NK-92 (cell line): ENCODE results near the gene ZNF317.
"Not testable (repeated sequence)": the region's sequence is repeated elsewhere in the genome, so short reads cannot be mapped to it uniquely, and the experiment has no call there.

ENCODE experiments used
- DNase-seq: peaks from one replicate; lab custom pipeline; 2025; ENCODE audit not compliant: unreplicated experiment; lab: John Stamatoyannopoulos, UW

Gene ZNF317

GRCh38 chr19:9171393-9171991 is 31.3 kb downstream of the ZNF317 start:
- DNase-seq = no peak

DNA sequence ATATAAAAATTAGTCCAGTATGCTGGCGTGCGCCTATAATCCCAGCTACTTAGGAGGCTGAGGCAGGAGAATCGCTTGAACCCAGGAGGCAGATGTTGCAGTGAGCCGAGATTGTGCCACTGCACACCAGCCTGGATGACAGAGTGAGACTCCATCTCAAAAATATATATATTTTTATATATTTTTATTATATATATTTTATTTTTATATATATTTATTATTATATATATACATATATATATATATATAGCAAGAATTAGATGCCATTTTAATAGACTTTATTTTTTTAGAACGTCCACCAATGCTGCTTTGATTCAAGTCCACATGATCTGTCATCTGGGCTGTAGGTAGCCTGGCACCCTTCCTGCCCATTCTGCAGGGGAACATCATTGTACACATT is 35.1 kb downstream of the ZNF317 start:
- no peak for DNase-seq

DNA sequence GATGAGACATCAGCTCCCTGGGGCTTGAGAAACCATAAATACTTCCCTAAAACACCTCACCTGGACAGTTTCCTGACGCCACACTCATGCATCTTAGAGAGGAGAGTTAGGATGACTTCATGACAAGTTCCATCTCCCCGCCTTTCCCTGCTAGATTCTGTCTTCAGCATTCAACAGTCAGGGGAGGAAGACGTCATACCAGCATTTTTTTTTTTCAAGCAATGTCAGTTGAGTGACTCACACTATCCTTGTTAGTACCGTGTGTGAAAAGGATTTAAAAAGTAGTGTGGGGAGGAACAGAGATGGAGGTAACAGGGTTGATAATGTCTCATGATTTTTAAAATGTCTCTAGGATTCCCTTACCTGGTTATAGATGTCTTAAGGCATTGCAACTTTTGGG is 38.7 kb downstream of the ZNF317 start, which contains the start of gene OR7D2:
Gene OR7D2, plus strand, starts transcription at position 79 of the 400 bp plus-strand sequence. CDS start 6,803 bp downstream, outside the sequence.
- DNase-seq = no peak

DNA sequence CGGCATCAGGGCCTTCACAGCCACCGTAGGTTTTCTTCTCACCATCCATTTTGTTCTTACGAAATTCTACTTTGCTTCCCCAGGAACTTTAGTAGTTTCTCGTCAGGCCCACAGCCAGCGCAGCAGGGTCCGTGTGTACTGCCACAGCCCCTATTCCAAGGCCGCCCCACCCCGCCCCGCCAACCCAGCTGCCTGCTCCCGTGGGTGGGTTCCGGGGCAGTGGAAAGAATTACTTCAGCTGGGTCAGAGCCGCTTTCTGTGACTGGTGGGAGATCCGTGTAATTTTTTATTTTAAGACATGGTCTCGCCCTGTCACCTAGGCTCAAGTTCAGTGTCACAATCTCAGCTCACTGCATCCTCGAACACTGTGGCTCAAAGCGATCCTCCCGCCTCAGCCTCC is 42.8 kb downstream of the ZNF317 start:
- no peak for DNase-seq

DNA sequence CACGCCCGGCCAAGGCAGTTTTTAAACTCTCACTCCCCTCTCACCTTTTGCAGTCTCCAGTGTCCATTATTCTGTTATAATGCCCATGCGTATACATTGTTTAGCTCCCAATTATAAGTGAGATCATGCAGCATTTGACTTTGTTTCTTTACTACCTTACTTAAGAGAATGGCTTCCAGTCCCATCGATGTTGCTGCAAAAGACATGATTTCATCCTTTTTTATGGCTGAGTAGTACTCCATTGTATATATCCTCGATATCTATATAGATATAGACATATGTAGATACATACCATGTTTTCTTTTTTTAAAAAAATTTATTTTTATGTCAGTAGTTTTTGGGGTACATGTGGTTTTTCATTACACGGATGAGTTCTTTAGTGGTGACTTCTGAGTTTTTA is 47.0 kb downstream of the ZNF317 start:
- DNase-seq = no peak

GRCh38 chr19:9189535-9189934 is 49.3 kb downstream of the ZNF317 start:
- DNase-seq = no peak

DNA sequence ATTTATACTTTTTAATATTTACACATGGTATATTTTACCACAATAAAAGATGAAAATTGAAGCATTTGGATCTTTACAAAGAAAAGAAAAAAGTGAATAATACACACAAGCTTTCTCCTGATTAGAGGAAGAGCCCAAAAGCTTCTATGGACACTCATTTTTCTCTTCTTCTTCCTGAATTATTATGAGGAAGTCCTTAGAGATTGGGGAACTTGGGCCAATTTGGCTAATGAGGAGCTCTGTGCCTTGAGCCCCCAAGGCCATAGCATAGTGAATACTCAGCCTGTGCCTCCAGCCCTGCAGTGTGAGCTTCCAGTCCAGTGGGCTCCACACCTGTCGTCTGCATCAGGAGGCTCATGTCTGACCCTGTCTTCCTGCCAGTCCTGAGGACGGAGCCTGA is 57.8 kb downstream of the ZNF317 start:
- not testable (repeated sequence) for DNase-seq

DNA sequence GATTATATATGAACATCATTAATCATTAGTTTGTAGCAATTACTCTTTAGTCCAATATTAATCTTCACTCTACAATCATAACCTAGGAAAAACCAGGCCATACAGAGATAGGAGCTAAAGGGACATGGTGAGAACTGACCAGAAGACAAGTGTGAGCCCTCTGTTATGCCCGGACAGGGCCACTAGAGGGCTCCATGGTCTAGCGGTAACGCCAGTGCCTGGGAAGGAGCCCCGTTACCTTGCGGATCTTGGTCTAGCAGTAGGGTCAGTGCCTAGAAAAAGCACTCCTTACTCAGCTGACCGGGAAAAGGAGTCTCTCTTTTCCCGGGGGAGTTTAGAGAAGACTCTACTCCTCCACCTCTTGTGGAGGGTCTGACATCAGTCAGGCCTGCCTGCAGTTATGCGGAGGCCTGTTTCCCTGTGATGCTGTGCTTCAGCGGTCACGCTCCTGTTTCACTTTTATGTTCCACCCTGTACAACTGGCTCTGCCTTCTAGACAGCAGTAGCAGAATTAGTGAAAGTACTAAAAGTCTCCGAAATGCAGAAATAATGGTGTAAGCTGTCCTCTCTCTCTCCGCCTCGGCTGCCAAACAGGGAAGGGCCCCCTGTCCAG is 65.4 kb downstream of the ZNF317 start:
- DNase-seq = peak; percentile 25
